OCI-M1 (cell line): ENCODE measurements around the gene OR51A4.
"Not testable (repeated sequence)": the region's sequence is repeated elsewhere in the genome, so short reads cannot be mapped to it uniquely, and the experiment has no call there.

ENCODE experiments used
- DNase-seq: peaks from one replicate; lab custom pipeline; 2025; lab: John Stamatoyannopoulos, UW

Gene OR51A4

GRCh38 chr11:4947505-4947904, at the start of gene OR51A4:
Gene OR51A4, minus strand, starts transcription at chr11:4947605. Its CDS starts 505 bp downstream, at chr11:4947100.
- no peak for DNase-seq

- DNase-seq: no peak
Observed at GRCh38 chr11:4994551-4994950, 47.1 kb upstream of the OR51A4 start, which contains the start of gene OR51L1. Gene OR51L1, plus strand, starts transcription at chr11:4994851. Its CDS starts 4,132 bp downstream, at chr11:4998983.

GRCh38 chr11:4991060-4991459, 43.7 kb upstream of the OR51A4 start:
- DNase-seq: peak; percentile 86

GRCh38 chr11:4983841-4984240, 36.4 kb upstream of the OR51A4 start:
- no peak for DNase-seq

- no peak for DNase-seq
Observed at GRCh38 chr11:4982678-4983077, 35.3 kb upstream of the OR51A4 start.

- no peak for DNase-seq
Observed at GRCh38 chr11:4979036-4979435, 31.6 kb upstream of the OR51A4 start.

- DNase-seq: no peak
Observed at GRCh38 chr11:4975436-4975835, 28.0 kb upstream of the OR51A4 start.

GRCh38 chr11:4962816-4963215, 15.4 kb upstream of the OR51A4 start:
- DNase-seq: no peak

GRCh38 chr11:4960877-4961276, 13.5 kb upstream of the OR51A4 start:
- DNase-seq: peak; percentile 66

- peak; percentile 7 for DNase-seq
Observed at GRCh38 chr11:4957396-4957795, 10.0 kb upstream of the OR51A4 start.

GRCh38 chr11:4955613-4956012, 8.2 kb upstream of the OR51A4 start, which contains the start of gene OR51A2:
Gene OR51A2, minus strand, starts transcription at chr11:4955713. Its CDS starts 0 bp downstream, at chr11:4955713.
- not testable (repeated sequence) for DNase-seq

- no peak for DNase-seq
Observed at GRCh38 chr11:4936745-4937144, 10.7 kb downstream of the OR51A4 start.

GRCh38 chr11:4932751-4933150, 14.7 kb downstream of the OR51A4 start:
- no peak for DNase-seq

GRCh38 chr11:4926608-4927007, 20.8 kb downstream of the OR51A4 start:
- no peak for DNase-seq

GRCh38 chr11:4924239-4924638, 23.2 kb downstream of the OR51A4 start, which contains the start of gene OR51G1:
Gene OR51G1, minus strand, starts transcription at chr11:4924339. Its CDS starts 0 bp downstream, at chr11:4924339.
- DNase-seq: no peak

GRCh38 chr11:4922304-4922703, 25.1 kb downstream of the OR51A4 start:
- DNase-seq: peak; percentile 23

- no peak for DNase-seq
Observed at GRCh38 chr11:4921796-4922195, 25.6 kb downstream of the OR51A4 start.

GRCh38 chr11:4919250-4919649, 28.2 kb downstream of the OR51A4 start, which contains the start of gene OR51G2:
Gene OR51G2, minus strand, starts transcription at chr11:4919350. Its CDS starts 3,687 bp downstream, at chr11:4915663.
- no peak for DNase-seq

- no peak for DNase-seq
Observed at GRCh38 chr11:4916581-4916980, 30.8 kb downstream of the OR51A4 start.

- DNase-seq: no peak
Observed at GRCh38 chr11:4903484-4903883, 43.9 kb downstream of the OR51A4 start, which contains the start of gene OR51A7. Gene OR51A7, plus strand, starts transcription at chr11:4903783. Its CDS starts 3,587 bp downstream, at chr11:4907370.
